ENCODE measurements around the gene PPP1R12B. TPM values are rescaled to one million over a fixed set of nuclear protein-coding genes. Genes with fewer than 3 reads are reported as not detected.
A peak's percentile ranks its signal among the peaks of the same experiment; 100 is the strongest.
"Not testable (repeated sequence)": the region's sequence is repeated elsewhere in the genome, so short reads cannot be mapped to it uniquely, and the experiment has no call there.

PPP1R12B gene
- polyA plus RNA-seq, 3 donors from 2014 or later: 3.8 to 8.3 (median 4.3) TPM

DNA sequence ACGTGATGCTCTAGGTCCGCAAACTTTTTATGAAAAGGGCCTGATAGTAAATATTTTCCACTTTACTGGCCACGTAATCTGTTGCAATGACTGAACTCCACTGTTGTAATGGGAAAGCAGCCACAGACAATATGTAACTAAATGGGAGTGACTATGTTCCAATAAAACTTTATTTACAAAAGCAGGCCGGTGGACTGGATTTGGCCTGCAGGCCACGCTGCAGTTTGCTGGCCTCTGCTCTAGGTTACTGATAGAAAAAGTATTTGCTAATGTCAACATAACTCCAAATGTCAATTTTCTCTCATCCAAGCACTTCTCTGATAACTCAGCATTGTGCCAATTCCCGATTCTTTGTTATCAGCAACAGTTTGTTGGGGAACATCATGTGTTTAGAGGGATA lies 160.4 kb downstream of the PPP1R12B start:
- H3K4me3 Mint-ChIP-seq; H3K27me3 Mint-ChIP-seq (ENCODE audit: low read depth in 3 of 3); H3K4me1 Mint-ChIP-seq; DNase-seq; H3K9me3 Mint-ChIP-seq; H3K27ac Mint-ChIP-seq: not testable (repeated sequence)
- peaks cover under 1 to 20% (median under 1%) of the 10 kb centered on the region in 3 donors for H3K36me3 Mint-ChIP-seq

DNA sequence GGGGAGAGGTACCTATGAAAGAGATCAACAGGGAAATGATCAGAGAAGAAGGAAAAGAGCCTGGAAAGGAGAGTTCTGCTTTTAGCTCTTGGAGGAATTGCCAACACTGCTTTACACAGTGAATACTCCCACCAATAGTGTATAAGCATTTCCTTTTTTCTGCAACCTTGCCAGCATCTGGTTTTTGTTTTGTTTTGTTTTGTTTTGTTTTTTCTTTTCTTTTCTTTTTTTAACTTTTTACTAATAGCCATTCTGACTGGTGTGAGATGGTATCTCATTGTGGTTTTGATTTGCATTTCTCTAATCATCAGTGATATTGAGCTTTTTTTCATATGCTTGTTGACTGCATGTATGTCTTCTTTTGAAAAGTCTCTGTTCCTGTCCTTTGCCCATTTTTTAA lies 165.4 kb downstream of the PPP1R12B start:
- not testable (repeated sequence) for H3K4me1 Mint-ChIP-seq; H3K27me3 Mint-ChIP-seq (ENCODE audit: low read depth in 3 of 3); H3K27ac Mint-ChIP-seq; DNase-seq; H3K4me3 Mint-ChIP-seq; H3K9me3 Mint-ChIP-seq
- H3K36me3 Mint-ChIP-seq: peaks cover 4 to 25% (median 6%) of the 10 kb centered on the region in 3 donors

- Mint-ChIP-seq H3K27me3 (ENCODE audit: low read depth in 3 of 3) (no peaks in the 10 kb centered on the region), H3K4me3 (no peak overlapping the region), H3K27ac (no peak overlapping the region), H3K9me3 (no peaks in the 10 kb centered on the region), H3K36me3 (peaks cover 6 to 32% (median 6%) of the 10 kb centered on the region in 3 donors), H3K4me1 (peaks cover 4 to 6% of the 10 kb centered on the region in 2 donors)
- DNase-seq: no peak
Observed at GRCh38 chr1:202516434-202516877, 168.0 kb downstream of the PPP1R12B start.

DNA sequence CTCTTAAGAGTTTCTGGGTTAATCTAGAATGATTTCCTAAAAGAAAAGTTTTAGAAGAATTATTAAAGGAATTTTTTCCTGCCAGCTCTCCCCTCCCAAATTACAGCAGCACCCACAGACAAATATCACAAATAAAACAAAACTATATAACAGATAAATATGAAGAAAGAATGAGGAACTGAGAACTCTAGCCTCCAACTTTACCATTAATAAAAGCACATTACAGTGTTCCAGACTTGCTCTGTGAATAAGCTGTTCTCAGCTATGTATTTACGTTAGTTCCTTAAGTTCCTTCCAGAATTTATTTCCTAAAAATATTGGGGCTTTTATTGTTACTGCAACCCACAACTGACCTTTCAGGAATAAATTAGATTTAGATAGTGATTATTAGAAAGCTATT lies 168.6 kb downstream of the PPP1R12B start:
- H3K9me3 Mint-ChIP-seq; H3K4me3 Mint-ChIP-seq; H3K27ac Mint-ChIP-seq; DNase-seq; H3K27me3 Mint-ChIP-seq (ENCODE audit: low read depth in 3 of 3); H3K4me1 Mint-ChIP-seq: not testable (repeated sequence)
- H3K36me3 Mint-ChIP-seq: peaks cover 6 to 27% (median 8%) of the 10 kb centered on the region in 3 donors

- not testable (repeated sequence) for H3K9me3 Mint-ChIP-seq; DNase-seq; H3K4me1 Mint-ChIP-seq; H3K4me3 Mint-ChIP-seq; H3K27ac Mint-ChIP-seq; H3K27me3 Mint-ChIP-seq (ENCODE audit: low read depth in 3 of 3)
- peaks cover 6 to 22% (median 8%) of the 10 kb centered on the region in 3 donors for H3K36me3 Mint-ChIP-seq
Observed at GRCh38 chr1:202518180-202518579, 169.7 kb downstream of the PPP1R12B start.

GRCh38 chr1:202518905-202519304 lies 170.4 kb downstream of the PPP1R12B start:
- not testable (repeated sequence) for H3K27ac Mint-ChIP-seq; H3K27me3 Mint-ChIP-seq (ENCODE audit: low read depth in 3 of 3); H3K4me3 Mint-ChIP-seq; DNase-seq; H3K9me3 Mint-ChIP-seq; H3K4me1 Mint-ChIP-seq
- H3K36me3 Mint-ChIP-seq: peaks cover 6 to 20% (median 8%) of the 10 kb centered on the region in 3 donors

- H3K4me3 Mint-ChIP-seq; H3K9me3 Mint-ChIP-seq; DNase-seq; H3K27me3 Mint-ChIP-seq (ENCODE audit: low read depth in 3 of 3); H3K4me1 Mint-ChIP-seq: not testable (repeated sequence)
- Mint-ChIP-seq H3K36me3 (peaks cover 0 to 19% (median 16%) of the 10 kb centered on the region in 3 donors), H3K27ac (peak overlapping the region in 2 of 6 donors; percentile 21 to 74)
Observed at GRCh38 chr1:202520129-202520856, 171.8 kb downstream of the PPP1R12B start.

- H3K27me3 Mint-ChIP-seq (ENCODE audit: low read depth in 3 of 3); H3K4me1 Mint-ChIP-seq; H3K4me3 Mint-ChIP-seq; H3K27ac Mint-ChIP-seq; H3K9me3 Mint-ChIP-seq; DNase-seq: not testable (repeated sequence)
- peaks cover 0 to 21% (median 18%) of the 10 kb centered on the region in 3 donors for H3K36me3 Mint-ChIP-seq
Observed at GRCh38 chr1:202520857-202521216, 172.3 kb downstream of the PPP1R12B start.

- DNase-seq; H3K4me3 Mint-ChIP-seq; H3K27ac Mint-ChIP-seq; H3K9me3 Mint-ChIP-seq; H3K4me1 Mint-ChIP-seq; H3K27me3 Mint-ChIP-seq (ENCODE audit: low read depth in 3 of 3): not testable (repeated sequence)
- peaks cover 0 to 21% (median 20%) of the 10 kb centered on the region in 3 donors for H3K36me3 Mint-ChIP-seq
Observed at GRCh38 chr1:202521484-202521883, 173.0 kb downstream of the PPP1R12B start.

- DNase-seq: no peak
- Mint-ChIP-seq H3K4me1 (peaks cover 4 to 6% of the 10 kb centered on the region in 2 donors), H3K27me3 (ENCODE audit: low read depth in 3 of 3) (peaks cover 0 to 1% (median 0%) of the 10 kb centered on the region in 3 donors), H3K9me3 (no peaks in the 10 kb centered on the region), H3K4me3 (no peak overlapping the region), H3K36me3 (peaks cover 0 to 21% (median 21%) of the 10 kb centered on the region in 3 donors), H3K27ac (no peak overlapping the region)
Observed at GRCh38 chr1:202521886-202522285, 173.4 kb downstream of the PPP1R12B start.

GRCh38 chr1:202526056-202526455 lies 177.6 kb downstream of the PPP1R12B start:
- not testable (repeated sequence) for H3K4me1 Mint-ChIP-seq; H3K27me3 Mint-ChIP-seq (ENCODE audit: low read depth in 3 of 3); H3K27ac Mint-ChIP-seq; H3K9me3 Mint-ChIP-seq; DNase-seq; H3K4me3 Mint-ChIP-seq
- H3K36me3 Mint-ChIP-seq: peaks cover 0 to 21% (median 8%) of the 10 kb centered on the region in 3 donors

- not testable (repeated sequence) for DNase-seq; H3K4me1 Mint-ChIP-seq; H3K27ac Mint-ChIP-seq; H3K9me3 Mint-ChIP-seq; H3K4me3 Mint-ChIP-seq; H3K27me3 Mint-ChIP-seq (ENCODE audit: low read depth in 3 of 3)
- H3K36me3 Mint-ChIP-seq: peaks cover 0 to 17% (median 8%) of the 10 kb centered on the region in 3 donors
Observed at GRCh38 chr1:202528096-202528722, 179.7 kb downstream of the PPP1R12B start.

DNA sequence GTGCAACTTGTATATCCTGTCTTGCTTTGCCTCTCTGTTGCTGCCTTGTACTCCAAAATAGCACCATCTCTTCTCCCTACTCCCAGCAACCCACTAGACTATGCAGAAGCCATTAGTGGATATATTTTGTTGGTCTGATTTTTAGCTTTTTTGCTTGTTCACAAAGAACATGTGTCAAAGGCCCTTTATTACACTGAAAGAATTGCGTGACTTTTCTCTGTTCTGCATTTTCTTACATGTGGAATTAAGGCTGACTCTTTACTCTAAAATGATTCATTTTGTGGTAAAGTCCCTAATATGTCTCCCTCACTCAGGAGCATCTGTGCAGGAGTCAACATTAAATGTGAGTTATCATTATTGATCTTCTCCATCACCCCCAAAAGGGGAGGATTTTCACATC lies 182.2 kb downstream of the PPP1R12B start:
- not testable (repeated sequence) for H3K9me3 Mint-ChIP-seq; DNase-seq; H3K4me1 Mint-ChIP-seq; H3K4me3 Mint-ChIP-seq; H3K27me3 Mint-ChIP-seq (ENCODE audit: low read depth in 3 of 3)
- Mint-ChIP-seq H3K36me3 (peaks cover 0 to 11% (median 0%) of the 10 kb centered on the region in 3 donors), H3K27ac (peak overlapping the region in 2 of 6 donors; percentile 42 to 52)

DNA sequence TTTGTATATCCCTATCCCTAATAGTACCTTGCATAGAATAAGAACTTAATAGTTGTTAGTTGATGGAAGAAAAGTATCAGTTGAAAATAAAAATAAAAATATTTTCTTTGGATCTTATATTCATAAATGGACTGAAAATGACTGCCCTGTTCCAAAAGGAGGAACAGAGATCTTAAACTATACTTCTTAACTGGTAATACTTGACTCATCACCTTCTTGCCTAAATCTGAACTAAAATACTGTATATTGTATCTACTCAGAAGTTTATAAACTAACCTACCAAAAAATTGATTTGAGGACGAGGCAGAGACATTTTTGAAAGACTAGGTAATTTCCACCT lies 182.9 kb downstream of the PPP1R12B start:
- Mint-ChIP-seq H3K27ac (no peak overlapping the region), H3K4me3 (no peak overlapping the region), H3K9me3 (no peaks in the 10 kb centered on the region), H3K4me1 (peaks cover 0 to 2% of the 10 kb centered on the region in 2 donors), H3K27me3 (ENCODE audit: low read depth in 3 of 3) (no peaks in the 10 kb centered on the region), H3K36me3 (peaks cover 0 to 5% (median 0%) of the 10 kb centered on the region in 3 donors)
- no peak for DNase-seq

Measured in immature natural killer cell (primary cell).